K562 (cell line): Measurements from ENCODE around the gene UBE2N. TPM values are rescaled to one million over a fixed set of nuclear protein-coding genes. Genes with fewer than 3 reads are reported as not detected.

Source experiments
- ADNP ChIP-seq: fragments of 200-800 bp; sonication (Bioruptor generic); IDR thresholded peaks from 2 replicates; pipeline ENCODE4 v1.6.1; 2016; ENCODE audit warnings: missing genetic modification characterization, missing compliant biosample characterization
- CHD1 ChIP-seq: fragments of 200-600 bp; sonication (generic); IDR thresholded peaks from one replicate; pipeline ENCODE4 v1.6.1; 2012; ENCODE audit warnings: mild to moderate bottlenecking, moderate library complexity, low read length, inconsistent platforms
- CREB1 ChIP-seq, 2 experiments: sonication (generic) in 1 of 2; formaldehyde crosslinking in 1 of 2; IDR thresholded peaks; 2 replicates each; pipeline versions ENCODE4 v1.6.1 to v1.8.0; 2012 to 2022; ENCODE audit warnings: inconsistent platforms in 1 of 2, mild to moderate bottlenecking in 1 of 2, missing genetic modification reagents in 1 of 2, moderate library complexity in 1 of 2
- FOXA1 ChIP-seq: fragments of 450-650 bp; IDR thresholded peaks from 2 replicates; pipeline ENCODE4 v1.6.1; 2016; ENCODE audit warnings: mild to moderate bottlenecking, borderline replicate concordance
- FOXP1 ChIP-seq: sonication (generic); formaldehyde crosslinking; IDR thresholded peaks from 2 replicates; pipeline ENCODE4 v1.8.0; 2022; ENCODE audit warnings: mild to moderate bottlenecking, missing genetic modification reagents
- HDAC8 ChIP-seq: fragments of 450-650 bp; IDR thresholded peaks from 2 replicates; pipeline ENCODE4 v1.6.1; 2016; ENCODE audit warnings: mild to moderate bottlenecking, missing genetic modification characterization, moderate library complexity, missing compliant biosample characterization
- ILK ChIP-seq: fragments of 450-650 bp; IDR thresholded peaks from 2 replicates; pipeline ENCODE4 v1.6.1; 2016; ENCODE audit warnings: missing genetic modification characterization, low read depth, mild to moderate bottlenecking, missing compliant biosample characterization, moderate library complexity, borderline replicate concordance
- NCOA1 ChIP-seq: fragments of 450-650 bp; IDR thresholded peaks from 2 replicates; pipeline ENCODE4 v1.6.1; 2016; ENCODE audit warnings: low read depth
- NFE2 ChIP-seq: IDR thresholded peaks from 2 replicates; pipeline ENCODE4 v1.6.1; 2014; ENCODE audit warnings: antibody characterized with exemption, low read depth
- POLR2A ChIP-seq: fragments of 450-650 bp; conservative IDR thresholded peaks from 2 replicates; pipeline ENCODE4 v1.6.1; 2016
- RBM25 ChIP-seq: fragments of 200-400 bp; formaldehyde crosslinking; IDR thresholded peaks from 2 replicates; pipeline ENCODE4 v1.6.1; 2018; ENCODE audit warnings: low read length, low read depth, moderate library complexity; ENCODE audit not compliant: severe bottlenecking
- SMARCA4 ChIP-seq: fragments of 450-650 bp; IDR thresholded peaks from 2 replicates; pipeline ENCODE4 v1.6.1; 2016
- SMARCC2 ChIP-seq: fragments of 450-650 bp; IDR thresholded peaks from 2 replicates; pipeline ENCODE4 v1.6.1; 2017; ENCODE audit warnings: antibody characterized with exemption, moderate library complexity, mild to moderate bottlenecking, low read depth
- TAF7 ChIP-seq: fragments of 450-650 bp; IDR thresholded peaks from 2 replicates; pipeline ENCODE4 v1.6.1; 2016; ENCODE audit warnings: missing genetic modification characterization, missing compliant biosample characterization
- ZC3H4 ChIP-seq: sonication (generic); formaldehyde crosslinking; IDR thresholded peaks from 2 replicates; pipeline ENCODE4 v1.9.0; 2021; ENCODE audit warnings: missing genetic modification reagents, borderline replicate concordance
- ZNF165 ChIP-seq: fragments of 250-450 bp; sonication (Bioruptor Pico); IDR thresholded peaks from 2 replicates; pipeline ENCODE4 v1.4.0; 2020; ENCODE audit warnings: borderline replicate concordance
- ZNF224 ChIP-seq: sonication (generic); formaldehyde crosslinking; IDR thresholded peaks from 2 replicates; pipeline ENCODE4 v1.8.0; 2022; ENCODE audit warnings: mild to moderate bottlenecking, missing genetic modification reagents
- ZNF354B ChIP-seq: fragments of 250-450 bp; sonication (Bioruptor Pico); IDR thresholded peaks from 2 replicates; pipeline ENCODE4 v1.4.0; 2020
- ZNF41 ChIP-seq: fragments of 250-450 bp; sonication (Bioruptor Pico); conservative IDR thresholded peaks from 2 replicates; pipeline ENCODE4 v1.4.0; 2020; ENCODE audit warnings: mild to moderate bottlenecking
- ZNF444 ChIP-seq: fragments of 250-450 bp; sonication (Bioruptor Pico); IDR thresholded peaks from 2 replicates; pipeline ENCODE4 v1.4.0; 2020; ENCODE audit warnings: mild to moderate bottlenecking, moderate library complexity
- ZNF707 ChIP-seq: fragments of 250-450 bp; sonication (Bioruptor Pico); conservative IDR thresholded peaks from 2 replicates; pipeline ENCODE4 v1.8.0; 2022; ENCODE audit warnings: inconsistent platforms, mild to moderate bottlenecking, moderate library complexity
- polyA plus RNA-seq, 8 experiments: library from polyadenylated mRNA; depleted of rRNA in 4 of 8; stranded (reverse) in 5 of 8; unstranded in 3 of 8; fragments of >200 nt; fragmentation: Nextera tagmentation in 2 of 8; fragmentation: Illumina TruSeq in 1 of 8; extraction: Ambion mirVana in 2 of 8; extraction: Trizol in 1 of 8; gene quantifications; 2 replicates each; pipeline versions ENCODE4 v1.2.1 to v1.2.3, GENCODE V29; 2011 to 2014; ENCODE audit warnings: inconsistent platforms in 1 of 8, missing spikeins in 1 of 8
- total RNA-seq, 7 experiments: library from RNA; depleted of rRNA in 6 of 7; stranded (reverse); fragments of >200 nt in 6 of 7; fragmentation: Illumina TruSeq in 2 of 7; extraction: Trizol in 2 of 7; gene quantifications; 2 replicates each; pipeline versions ENCODE4 v1.2.1 to v1.2.3, GENCODE V29; 2011 to 2021; ENCODE audit warnings: low replicate concordance in 1 of 7
- TF ChIP-seq, protein P1 (sequence below), 2 experiments: fragments of 450-650 bp in 1 of 2; IDR thresholded peaks; 2 replicates each; pipeline ENCODE4 v1.6.1; 2011 to 2017; ENCODE audit warnings: low read depth in 2 of 2, antibody characterized with exemption in 1 of 2, borderline replicate concordance in 1 of 2, low read length in 1 of 2, mild to moderate bottlenecking in 1 of 2, mixed read lengths in 1 of 2; ENCODE audit not compliant: control insufficient read depth in 1 of 2
- TF ChIP-seq, protein P2 (sequence below): fragments of 250-450 bp; sonication (Bioruptor Pico); IDR thresholded peaks from 2 replicates; pipeline ENCODE4 v1.4.0; 2020
- TF ChIP-seq, protein P3 (sequence below): fragments of 250-450 bp; sonication (Bioruptor Pico); IDR thresholded peaks from 2 replicates; pipeline ENCODE4 v1.4.0; 2020; ENCODE audit warnings: mild to moderate bottlenecking, moderate library complexity, borderline replicate concordance

The UBE2N gene
- total and polyA plus RNA-seq, 9 of the 15 experiments (the other 6 are each of a cell fraction or from before 2014, with no cell fraction given): 189 to 826 (median 260) TPM

- TF ChIP-seq ADNP (tag) (no peak), ZNF707 (CRISPR knock-in tag) (no peak), FOXA1 (no peak), ZNF41 (CRISPR knock-in tag) (no peak), ZC3H4 (CRISPR knock-in tag) (no peak), ZNF224 (no peak), ILK (no peak), POLR2A (no peak), SMARCC2 (no peak), NFE2 (no peak), CHD1 (peak; percentile 77), ZNF354B (CRISPR knock-in tag) (no peak), SMARCA4 (no peak), NCOA1 (no peak), CREB1 (IDR thresholded peaks at IDR 0.05) (no peak), CREB1 (CRISPR knock-in tag; IDR thresholded peaks at IDR 0.05) (0 out of 2 replicates have a peak, but pooled peaks have one; percentile 23), FOXP1 (peak; percentile 20; the same call in 1 of the 2 replicates), RBM25 (no peak), ZNF165 (CRISPR knock-in tag) (no peak), HDAC8 (tag) (no peak), TAF7 (no peak), ZNF444 (CRISPR knock-in tag) (no peak)
- TF ChIP-seq, protein P1, sequence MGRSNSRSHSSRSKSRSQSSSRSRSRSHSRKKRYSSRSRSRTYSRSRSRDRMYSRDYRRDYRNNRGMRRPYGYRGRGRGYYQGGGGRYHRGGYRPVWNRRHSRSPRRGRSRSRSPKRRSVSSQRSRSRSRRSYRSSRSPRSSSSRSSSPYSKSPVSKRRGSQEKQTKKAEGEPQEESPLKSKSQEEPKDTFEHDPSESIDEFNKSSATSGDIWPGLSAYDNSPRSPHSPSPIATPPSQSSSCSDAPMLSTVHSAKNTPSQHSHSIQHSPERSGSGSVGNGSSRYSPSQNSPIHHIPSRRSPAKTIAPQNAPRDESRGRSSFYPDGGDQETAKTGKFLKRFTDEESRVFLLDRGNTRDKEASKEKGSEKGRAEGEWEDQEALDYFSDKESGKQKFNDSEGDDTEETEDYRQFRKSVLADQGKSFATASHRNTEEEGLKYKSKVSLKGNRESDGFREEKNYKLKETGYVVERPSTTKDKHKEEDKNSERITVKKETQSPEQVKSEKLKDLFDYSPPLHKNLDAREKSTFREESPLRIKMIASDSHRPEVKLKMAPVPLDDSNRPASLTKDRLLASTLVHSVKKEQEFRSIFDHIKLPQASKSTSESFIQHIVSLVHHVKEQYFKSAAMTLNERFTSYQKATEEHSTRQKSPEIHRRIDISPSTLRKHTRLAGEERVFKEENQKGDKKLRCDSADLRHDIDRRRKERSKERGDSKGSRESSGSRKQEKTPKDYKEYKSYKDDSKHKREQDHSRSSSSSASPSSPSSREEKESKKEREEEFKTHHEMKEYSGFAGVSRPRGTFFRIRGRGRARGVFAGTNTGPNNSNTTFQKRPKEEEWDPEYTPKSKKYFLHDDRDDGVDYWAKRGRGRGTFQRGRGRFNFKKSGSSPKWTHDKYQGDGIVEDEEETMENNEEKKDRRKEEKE (IDR thresholded peaks at IDR 0.05; ENCODE audit: borderline replicate concordance in 1 of 2, control insufficient read depth in 1 of 2, low read depth in 2 of 2, low read length in 1 of 2): no peak
- TF ChIP-seq, protein P2, sequence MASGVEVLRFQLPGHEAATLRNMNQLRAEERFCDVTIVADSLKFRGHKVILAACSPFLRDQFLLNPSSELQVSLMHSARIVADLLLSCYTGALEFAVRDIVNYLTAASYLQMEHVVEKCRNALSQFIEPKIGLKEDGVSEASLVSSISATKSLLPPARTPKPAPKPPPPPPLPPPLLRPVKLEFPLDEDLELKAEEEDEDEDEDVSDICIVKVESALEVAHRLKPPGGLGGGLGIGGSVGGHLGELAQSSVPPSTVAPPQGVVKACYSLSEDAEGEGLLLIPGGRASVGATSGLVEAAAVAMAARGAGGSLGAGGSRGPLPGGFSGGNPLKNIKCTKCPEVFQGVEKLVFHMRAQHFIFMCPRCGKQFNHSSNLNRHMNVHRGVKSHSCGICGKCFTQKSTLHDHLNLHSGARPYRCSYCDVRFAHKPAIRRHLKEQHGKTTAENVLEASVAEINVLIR (CRISPR knock-in tag): no peak
- TF ChIP-seq, protein P3, sequence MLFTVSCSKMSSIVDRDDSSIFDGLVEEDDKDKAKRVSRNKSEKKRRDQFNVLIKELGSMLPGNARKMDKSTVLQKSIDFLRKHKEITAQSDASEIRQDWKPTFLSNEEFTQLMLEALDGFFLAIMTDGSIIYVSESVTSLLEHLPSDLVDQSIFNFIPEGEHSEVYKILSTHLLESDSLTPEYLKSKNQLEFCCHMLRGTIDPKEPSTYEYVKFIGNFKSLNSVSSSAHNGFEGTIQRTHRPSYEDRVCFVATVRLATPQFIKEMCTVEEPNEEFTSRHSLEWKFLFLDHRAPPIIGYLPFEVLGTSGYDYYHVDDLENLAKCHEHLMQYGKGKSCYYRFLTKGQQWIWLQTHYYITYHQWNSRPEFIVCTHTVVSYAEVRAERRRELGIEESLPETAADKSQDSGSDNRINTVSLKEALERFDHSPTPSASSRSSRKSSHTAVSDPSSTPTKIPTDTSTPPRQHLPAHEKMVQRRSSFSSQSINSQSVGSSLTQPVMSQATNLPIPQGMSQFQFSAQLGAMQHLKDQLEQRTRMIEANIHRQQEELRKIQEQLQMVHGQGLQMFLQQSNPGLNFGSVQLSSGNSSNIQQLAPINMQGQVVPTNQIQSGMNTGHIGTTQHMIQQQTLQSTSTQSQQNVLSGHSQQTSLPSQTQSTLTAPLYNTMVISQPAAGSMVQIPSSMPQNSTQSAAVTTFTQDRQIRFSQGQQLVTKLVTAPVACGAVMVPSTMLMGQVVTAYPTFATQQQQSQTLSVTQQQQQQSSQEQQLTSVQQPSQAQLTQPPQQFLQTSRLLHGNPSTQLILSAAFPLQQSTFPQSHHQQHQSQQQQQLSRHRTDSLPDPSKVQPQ (CRISPR knock-in tag): no peak
These were observed 598 bp downstream of the UBE2N start (continued) for GRCh38 chr12:93441081-93441616.
